CD4-positive, alpha-beta T cell (primary cell): ENCODE measurements around the gene PAX6. TPM values are rescaled to one million over a fixed set of nuclear protein-coding genes. Genes with fewer than 3 reads are reported as not detected.

ENCODE experiments used
- ATAC-seq: fragments of 200-7000 bp; cut with Tn5 transposase; one replicate; pipeline ENCODE4 v1.10.0; 2022; ENCODE audit warnings: mild to moderate bottlenecking; ENCODE audit not compliant: poor library complexity
- CTCF ChIA-PET: fragments of 350-600 bp; sonication (Branson Sonifier 250); formaldehyde crosslinking; loops from one replicate; lab custom pipeline; 2021; ENCODE audit warnings: antibody characterized with exemption, inconsistent platforms; lab: Charles Lee
- POLR2A ChIA-PET: fragments of 350-600 bp; sonication (Branson Sonifier 250); formaldehyde crosslinking; loops from one replicate; lab custom pipeline; 2021; ENCODE audit warnings: antibody characterized with exemption, inconsistent platforms; lab: Charles Lee
- DNase-seq, 14 experiments: peaks; one replicate each; pipeline ENCODE4 v3.0.0-alpha.2; 2013 to 2020; ENCODE audit warnings: mixed read lengths in 2 of 14
- H3K27ac ChIP-seq, 2 donors: one replicate each; pipeline versions ENCODE4 v1.5.1 to v1.7.0; 2013; ENCODE audit warnings: low read length in 2 of 2, low read depth in 1 of 2, mild to moderate bottlenecking in 1 of 2
- H3K27me3 ChIP-seq, 2 experiments: 1 replicate in 1 of 2; 2 replicates in 1 of 2; pipeline versions ENCODE4 v1.6.1 to v1.7.0; 2013; ENCODE audit warnings: low read length in 2 of 2, control low read depth in 1 of 2, mild to moderate bottlenecking in 1 of 2, moderate library complexity in 1 of 2; ENCODE audit not compliant: insufficient read depth in 2 of 2, control insufficient read depth in 1 of 2
- H3K36me3 ChIP-seq: one replicate; pipeline ENCODE4 v1.6.1; 2013; ENCODE audit warnings: low read length, control low read depth; ENCODE audit not compliant: insufficient read depth
- H3K4me1 ChIP-seq: one replicate; pipeline ENCODE4 v1.6.1; 2013; ENCODE audit warnings: low read length, control low read depth; ENCODE audit not compliant: insufficient read depth
- H3K4me3 ChIP-seq: one replicate; pipeline ENCODE4 v1.5.1; 2013; ENCODE audit warnings: mild to moderate bottlenecking, low read length, moderate library complexity
- H3K9me3 ChIP-seq, 2 experiments: 1 replicate in 1 of 2; 2 replicates in 1 of 2; pipeline versions ENCODE4 v1.6.1 to v1.7.0; 2013; ENCODE audit warnings: low read length in 2 of 2, mild to moderate bottlenecking in 2 of 2, control low read depth in 1 of 2, moderate library complexity in 1 of 2; ENCODE audit not compliant: control insufficient read depth in 1 of 2, insufficient read depth in 1 of 2
- H3K27ac Mint-ChIP-seq: one replicate; pipeline ENCODE4 v1.8.0; 2020; ENCODE audit warnings: mixed read lengths
- H3K27me3 Mint-ChIP-seq: one replicate; pipeline ENCODE4 v1.8.0; 2021; ENCODE audit warnings: mixed read lengths
- H3K36me3 Mint-ChIP-seq: one replicate; pipeline ENCODE4 v1.8.0; 2021; ENCODE audit warnings: low read depth, mixed read lengths
- H3K4me1 Mint-ChIP-seq: one replicate; pipeline ENCODE4 v1.8.0; 2021; ENCODE audit warnings: low read depth, mixed read lengths
- H3K4me3 Mint-ChIP-seq: one replicate; pipeline ENCODE4 v1.8.0; 2020; ENCODE audit warnings: mild to moderate bottlenecking, mixed read lengths
- H3K9me3 Mint-ChIP-seq: one replicate; pipeline ENCODE4 v1.8.0; 2020; ENCODE audit warnings: mixed read lengths
- CTCF ChIP-seq: fragments of 200-600 bp; IDR thresholded peaks from one replicate; pipeline ENCODE4 v1.8.0; 2022; ENCODE audit warnings: antibody characterized with exemption, mild to moderate bottlenecking
- intact Hi-C, 2 experiments: fragments of 100-400 bp; cut with DNase I in 1 of 2; cut with micrococcal nuclease in 1 of 2; formaldehyde crosslinking; loops; one replicate each; pipeline versions ENCODE4 v1.15.1 to v1.9.0; 2023 to 2025; cut with DNase I, micrococcal nuclease
- total RNA-seq, 174 experiments: library from RNA in 2 of 174; stranded (reverse) in 2 of 174; gene quantifications; one replicate each; pipeline ENCODE4 v1.2.3 and lab custom pipeline; 2021 to 2026

PAX6 gene
- total RNA-seq, 2 experiments from 2014 or later: not detected

GRCh38 chr11:31786996-31787685, 24.0 kb downstream of the PAX6 start:
- Histone ChIP-seq H3K4me1 (no peaks in the 10 kb centered on the region), H3K27ac (no peak overlapping the region), H3K27me3 (no peaks in the 10 kb centered on the region), H3K36me3 (no peaks in the 10 kb centered on the region), H3K4me3 (no peak overlapping the region), H3K9me3 (no peaks in the 10 kb centered on the region)
- H3K36me3 Mint-ChIP-seq: peaks cover 9% of the 10 kb centered on the region
- peaks cover 18% of the 10 kb centered on the region for H3K27me3 Mint-ChIP-seq
- no peak for TF ChIP-seq CTCF
- no peak overlapping the region for H3K27ac Mint-ChIP-seq
- H3K9me3 Mint-ChIP-seq: no peaks in the 10 kb centered on the region
- ChIA-PET POLR2A (no interaction called here), CTCF (no interaction called here)
- H3K4me3 Mint-ChIP-seq: no peak overlapping the region
- ATAC-seq: no peak
- no peak for DNase-seq
- intact Hi-C loops: no loop called here
- H3K4me1 Mint-ChIP-seq: no peaks in the 10 kb centered on the region

DNA sequence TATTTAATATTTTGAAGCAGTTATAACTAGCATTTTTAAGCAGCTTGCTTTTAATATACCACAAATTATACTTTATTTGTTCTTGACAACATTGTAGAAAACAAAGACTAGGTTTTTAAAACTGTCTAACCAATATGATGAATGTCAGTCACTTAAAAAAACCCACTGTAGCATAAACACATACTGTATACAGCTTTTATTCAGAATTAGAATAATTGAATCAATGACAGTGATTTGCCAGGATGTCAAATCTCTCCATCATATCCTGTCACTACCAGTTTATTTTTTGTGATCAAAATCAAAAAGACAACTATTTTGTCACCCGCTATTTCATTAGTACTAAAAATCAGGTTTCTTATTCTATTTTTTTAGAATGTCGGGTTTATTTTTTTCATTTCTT, 26.5 kb downstream of the PAX6 start:
- CTCF ChIA-PET: no interaction called here
- H3K9me3 ChIP-seq: no peaks in the 10 kb centered on the region
- H3K27ac ChIP-seq: no peak overlapping the region
- no peaks in the 10 kb centered on the region for H3K9me3 Mint-ChIP-seq
- H3K4me1 Mint-ChIP-seq: no peaks in the 10 kb centered on the region
- POLR2A ChIA-PET: no interaction called here
- intact Hi-C loops: no loop called here
- H3K4me3 Mint-ChIP-seq: no peak overlapping the region
- H3K36me3 Mint-ChIP-seq: peaks cover 25% of the 10 kb centered on the region
- no peak for DNase-seq
- no peak overlapping the region for H3K27ac Mint-ChIP-seq
- no peak for ATAC-seq
- no peaks in the 10 kb centered on the region for H3K27me3 Mint-ChIP-seq
- no peaks in the 10 kb centered on the region for H3K36me3 ChIP-seq
- H3K27me3 ChIP-seq: no peaks in the 10 kb centered on the region
- TF ChIP-seq CTCF: no peak
- no peaks in the 10 kb centered on the region for H3K4me1 ChIP-seq
- H3K4me3 ChIP-seq: no peak overlapping the region

GRCh38 chr11:31783252-31783651, 27.9 kb downstream of the PAX6 start:
- Mint-ChIP-seq H3K36me3 (peaks cover 30% of the 10 kb centered on the region), H3K27me3 (no peaks in the 10 kb centered on the region), H3K4me3 (no peak overlapping the region), H3K4me1 (no peaks in the 10 kb centered on the region), H3K9me3 (no peaks in the 10 kb centered on the region), H3K27ac (no peak overlapping the region)
- Histone ChIP-seq H3K4me3 (no peak overlapping the region), H3K36me3 (no peaks in the 10 kb centered on the region), H3K9me3 (no peaks in the 10 kb centered on the region), H3K4me1 (no peaks in the 10 kb centered on the region), H3K27ac (no peak overlapping the region), H3K27me3 (no peaks in the 10 kb centered on the region)
- no peak for DNase-seq
- no peak for TF ChIP-seq CTCF
- ATAC-seq: no peak
- ChIA-PET POLR2A (no interaction called here), CTCF (no interaction called here)
- intact Hi-C loops: no loop called here
